Left forelimb (tissue), 1 donor: Measurements from ENCODE around the gene CCDC97.
"Not testable (repeated sequence)": the region's sequence is repeated elsewhere in the genome, so short reads cannot be mapped to it uniquely, and the experiment has no call there.

Experiments
- DNase-seq: peaks from one replicate; pipeline ENCODE4 v3.0.0-alpha.2; 2018; ENCODE audit warnings: low spot score

Gene CCDC97

GRCh38 chr19:41339936-41340335 is 30.0 kb downstream of the CCDC97 start:
- DNase-seq, result no peak

GRCh38 chr19:41341669-41342490 is 31.9 kb downstream of the CCDC97 start:
- no peak for DNase-seq

GRCh38 chr19:41344162-41344561 is 34.2 kb downstream of the CCDC97 start:
- DNase-seq, result no peak

GRCh38 chr19:41346916-41347315 is 36.9 kb downstream of the CCDC97 start:
- DNase-seq, result not testable (repeated sequence)

GRCh38 chr19:41350735-41351338 is 40.9 kb downstream of the CCDC97 start:
- DNase-seq, result no peak

GRCh38 chr19:41351339-41352245 is 41.6 kb downstream of the CCDC97 start:
- no peak for DNase-seq

GRCh38 chr19:41352279-41352608 is 42.3 kb downstream of the CCDC97 start:
- DNase-seq, result no peak

GRCh38 chr19:41352609-41353465 is 42.9 kb downstream of the CCDC97 start:
- DNase-seq, result no peak

- peak; percentile 87 for DNase-seq
These were observed 43.7 kb downstream of the CCDC97 start, which contains the start of gene TGFB1 for GRCh38 chr19:41353466-41354342. TSS of gene TGFB1 (minus strand) at chr19:41353922. CDS start at chr19:41353044, 878 bp downstream.

GRCh38 chr19:41354343-41354953 is 44.5 kb downstream of the CCDC97 start:
- DNase-seq, result no peak

GRCh38 chr19:41355035-41355434 is 45.1 kb downstream of the CCDC97 start:
- DNase-seq, result no peak

GRCh38 chr19:41355802-41356201 is 45.8 kb downstream of the CCDC97 start:
- DNase-seq, result no peak

- no peak for DNase-seq
These were observed 47.2 kb downstream of the CCDC97 start for GRCh38 chr19:41356984-41357739.

GRCh38 chr19:41357746-41358145 is 47.8 kb downstream of the CCDC97 start:
- DNase-seq, result no peak

- DNase-seq, result no peak
These were observed 49.8 kb downstream of the CCDC97 start for GRCh38 chr19:41359741-41360140.

GRCh38 chr19:41362143-41362847 is 52.3 kb downstream of the CCDC97 start:
- no peak for DNase-seq

GRCh38 chr19:41363371-41363752 is 53.4 kb downstream of the CCDC97 start:
- DNase-seq, result no peak

GRCh38 chr19:41363753-41364523 is 54.0 kb downstream of the CCDC97 start, which contains the start of gene B9D2:
TSS of gene B9D2 (minus strand) at chr19:41364149. CDS start at chr19:41363519, 630 bp downstream.
- DNase-seq, result peak; percentile 98
